NCI-H1105 treated with DMSO at 0.1 percent for 48 hours (cell line): ENCODE results near the gene TTLL6.

ENCODE experiments used
- DNase-seq: peaks from one replicate; lab custom pipeline; 2025; lab: John Stamatoyannopoulos, UW

Gene TTLL6

DNA sequence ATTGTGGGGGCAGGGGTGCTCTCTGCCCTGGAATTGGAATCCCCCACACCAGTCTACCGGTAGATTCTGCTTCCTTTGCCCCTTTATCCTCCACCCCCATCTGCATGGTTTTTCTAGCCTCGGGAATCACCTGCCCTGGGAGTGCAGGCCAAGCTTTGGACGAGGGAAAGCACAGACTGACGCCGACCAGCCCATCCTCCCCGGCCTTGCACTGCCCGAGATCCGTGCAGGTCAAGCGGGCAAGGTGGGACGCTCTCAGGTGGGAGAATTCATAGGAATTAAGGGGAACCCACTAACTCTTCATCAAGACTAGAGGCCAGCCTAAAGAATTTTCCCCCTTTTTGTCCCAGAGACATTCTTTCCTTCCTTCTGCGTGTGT lies 78.6 kb downstream of the TTLL6 start:
- no peak for DNase-seq

DNA sequence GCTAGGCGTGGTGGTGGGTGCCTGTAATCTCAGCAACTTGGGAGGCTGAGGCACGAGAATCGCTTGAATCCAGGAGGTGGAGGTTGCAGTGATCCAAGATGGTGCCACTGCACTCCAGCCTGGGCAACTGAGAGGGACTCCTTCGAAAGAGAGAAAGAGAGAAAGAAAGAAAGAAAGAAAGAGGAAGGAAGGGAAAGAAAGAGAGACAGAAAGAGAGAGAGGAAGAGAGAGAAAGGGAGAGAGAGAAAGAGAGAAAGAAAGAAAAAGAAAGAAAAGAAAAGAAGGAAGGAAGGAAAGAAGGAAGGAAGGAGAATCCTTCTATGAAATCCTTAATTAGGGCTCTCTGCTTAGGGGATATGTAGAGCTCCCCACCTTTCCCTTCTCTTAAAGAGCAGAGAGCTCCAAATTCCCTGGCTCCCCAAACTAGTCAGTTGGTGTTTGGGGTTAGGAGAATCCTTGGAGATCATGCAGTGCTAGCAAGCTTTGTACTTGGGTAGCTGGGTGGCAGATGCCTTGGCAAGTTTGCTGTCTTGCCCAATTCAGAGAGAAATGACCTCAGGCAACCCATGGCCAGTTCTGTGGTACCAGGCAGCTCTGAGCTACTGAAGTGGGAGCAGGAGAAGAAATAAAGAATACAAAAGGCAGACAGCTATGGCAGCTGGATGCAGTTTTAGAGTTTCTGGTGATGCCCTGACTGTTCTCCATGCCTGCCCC lies 79.5 kb downstream of the TTLL6 start:
- DNase-seq: no peak

DNA sequence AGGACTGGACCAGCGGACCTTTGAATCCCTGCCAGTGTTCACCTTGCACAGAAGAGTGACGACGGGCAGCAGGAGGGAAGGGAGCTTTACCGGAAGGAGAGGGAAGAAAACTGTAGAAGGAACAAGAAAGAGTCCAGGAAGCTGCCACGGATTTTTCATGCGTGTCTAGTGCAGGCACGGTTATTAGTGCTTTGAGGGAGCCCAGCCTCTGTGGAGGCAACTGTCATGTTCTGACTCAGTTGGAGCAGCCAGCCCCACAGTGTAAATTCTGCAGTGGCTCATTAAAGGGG lies 82.0 kb downstream of the TTLL6 start:
- DNase-seq: no peak

DNA sequence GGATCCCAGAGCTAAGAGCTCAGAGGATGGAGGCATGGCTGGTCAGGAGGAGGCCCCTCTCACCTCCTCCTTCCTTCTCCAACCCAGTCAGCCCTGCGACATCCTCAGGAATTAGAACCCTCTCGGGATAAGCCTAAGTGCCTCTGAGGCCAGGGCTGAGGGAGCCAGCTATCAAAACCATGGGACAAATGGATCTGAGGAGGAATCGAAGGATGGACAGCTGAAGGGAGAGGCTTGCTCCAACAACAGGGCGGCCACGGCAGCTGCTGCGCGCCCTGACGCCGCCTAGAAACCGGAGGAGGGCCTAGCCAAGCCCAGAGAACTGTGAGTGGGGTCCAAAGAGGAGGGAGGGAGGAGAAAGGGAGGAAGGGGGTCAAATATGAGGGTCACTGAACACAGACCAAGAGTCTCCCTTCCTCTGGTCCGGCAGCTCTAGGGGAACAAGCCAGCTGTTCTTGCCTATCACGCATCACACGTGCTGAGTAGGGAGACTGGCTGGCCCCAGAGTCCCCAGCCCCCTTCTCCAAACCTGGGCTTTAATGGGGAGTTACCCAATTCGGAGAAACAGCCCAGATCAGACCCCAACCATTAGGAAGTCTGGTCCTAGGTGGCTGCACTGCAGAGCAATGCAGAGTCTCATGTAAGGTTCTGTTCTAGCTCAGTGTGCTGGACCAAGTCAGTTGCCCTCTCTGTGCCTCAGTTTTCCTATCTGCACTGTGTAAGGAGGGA lies 82.5 kb downstream of the TTLL6 start:
- no peak for DNase-seq

DNA sequence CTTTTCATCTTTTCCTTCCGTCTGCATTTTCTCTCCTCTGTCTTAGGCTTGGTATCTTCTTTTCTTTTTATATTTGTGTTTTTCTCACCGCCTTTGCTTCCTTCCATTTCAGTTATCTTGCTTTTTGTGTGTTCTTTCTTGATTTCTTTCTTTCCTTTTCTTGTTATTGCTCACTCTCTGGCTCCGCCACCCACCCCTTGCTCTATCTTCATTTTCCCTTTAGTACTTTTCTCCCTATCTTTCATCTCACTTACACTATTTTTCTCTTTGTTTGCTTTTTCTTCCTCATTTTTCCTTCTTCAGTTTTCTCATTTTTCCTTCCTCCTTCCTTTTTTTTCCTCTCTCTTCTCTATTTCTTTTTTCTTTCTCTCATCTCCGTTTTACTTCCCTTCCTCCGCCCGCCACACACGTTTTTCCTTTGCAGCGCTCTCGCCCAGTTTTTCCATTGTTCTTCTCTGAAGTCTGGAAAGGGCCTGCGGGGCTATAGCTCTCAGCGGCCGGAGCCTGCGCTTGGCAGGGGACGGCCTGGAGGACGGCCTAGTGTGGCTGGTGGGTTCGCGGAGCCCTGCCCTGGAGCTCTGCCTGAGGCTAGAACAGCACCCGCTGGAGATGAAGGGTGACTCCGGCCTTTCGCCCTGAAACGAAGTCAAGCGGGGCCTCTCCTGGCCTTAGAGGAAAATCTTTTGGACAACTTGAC lies 83.2 kb downstream of the TTLL6 start:
- DNase-seq: no peak

DNA sequence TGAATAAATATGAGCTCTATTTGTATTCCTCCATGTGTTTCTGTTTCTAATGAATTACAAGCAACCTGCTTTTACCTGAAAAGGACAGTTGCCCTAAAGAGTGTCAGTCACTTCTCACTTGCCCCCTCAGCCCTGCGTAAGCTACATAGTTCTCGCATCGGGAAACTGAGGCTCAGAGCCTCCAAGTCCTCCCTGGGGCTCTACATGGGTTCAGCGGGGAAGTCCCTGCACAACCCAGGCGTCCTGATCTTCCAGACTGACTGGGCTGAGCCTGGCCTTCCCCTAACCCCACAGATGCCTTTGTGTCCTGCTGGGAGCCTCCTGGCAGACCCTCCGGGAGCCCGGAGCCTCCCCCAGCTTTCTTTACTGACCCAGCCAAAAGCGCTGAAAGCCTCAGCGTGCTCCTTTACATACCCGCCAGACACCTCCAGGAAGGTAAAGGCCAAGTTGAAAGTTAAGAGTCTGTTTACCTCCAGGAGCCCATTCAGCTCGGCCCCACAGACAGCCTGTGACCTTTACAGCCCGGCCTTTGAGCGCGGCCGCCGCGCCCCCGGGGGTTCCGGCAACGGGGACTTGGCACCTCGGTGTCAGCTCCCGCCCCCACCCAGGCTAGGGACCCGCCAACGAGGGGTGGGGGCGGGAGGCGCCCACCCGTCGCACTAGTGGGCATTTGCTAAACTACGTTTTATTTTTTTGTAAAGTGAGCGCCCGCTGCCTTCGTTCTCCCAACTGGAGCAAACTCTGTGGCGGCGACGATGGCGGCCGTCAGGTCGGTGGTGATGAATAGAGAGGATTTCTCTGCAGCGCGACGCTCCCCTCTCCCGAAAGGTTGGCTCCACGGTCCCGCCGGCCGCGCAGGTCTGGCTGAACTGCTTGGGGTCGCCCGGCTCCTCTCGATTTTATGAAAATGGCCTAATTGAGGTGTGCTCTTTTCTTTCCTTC lies 84.1 kb downstream of the TTLL6 start:
- no peak for DNase-seq

DNA sequence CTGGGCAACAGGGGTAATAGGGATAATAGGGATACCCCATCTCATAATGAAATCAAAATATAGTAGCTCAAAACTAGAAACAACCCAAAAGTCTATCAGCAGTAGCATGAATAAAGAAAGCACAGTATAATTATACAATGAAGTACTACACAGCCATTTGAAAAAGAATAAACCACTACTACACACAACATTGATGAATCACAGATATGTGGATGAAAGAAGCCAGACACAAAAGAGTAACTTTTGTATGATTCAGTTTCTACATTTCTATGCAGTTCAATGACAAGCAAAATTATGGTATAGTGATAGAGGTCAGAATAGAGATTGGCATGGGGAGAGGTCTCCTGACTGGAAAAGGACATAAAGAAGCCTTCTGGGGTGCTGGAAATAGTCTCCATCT lies 85.7 kb downstream of the TTLL6 start:
- DNase-seq: no peak

DNA sequence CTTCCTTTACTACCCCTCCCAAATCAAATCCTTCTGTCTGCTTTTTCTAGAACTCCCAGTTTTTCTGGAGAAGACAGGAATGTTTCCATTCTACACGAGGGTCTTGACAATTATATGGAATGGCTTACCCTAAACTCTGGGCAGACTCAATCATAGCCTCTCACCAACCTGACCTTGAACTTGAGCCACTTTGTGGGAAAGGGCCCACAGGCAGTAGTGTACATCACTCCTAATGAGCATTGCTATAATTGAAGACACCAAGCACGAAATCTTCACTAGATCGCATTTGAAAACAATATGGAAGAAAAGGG lies 86.8 kb downstream of the TTLL6 start:
- DNase-seq: no peak

DNA sequence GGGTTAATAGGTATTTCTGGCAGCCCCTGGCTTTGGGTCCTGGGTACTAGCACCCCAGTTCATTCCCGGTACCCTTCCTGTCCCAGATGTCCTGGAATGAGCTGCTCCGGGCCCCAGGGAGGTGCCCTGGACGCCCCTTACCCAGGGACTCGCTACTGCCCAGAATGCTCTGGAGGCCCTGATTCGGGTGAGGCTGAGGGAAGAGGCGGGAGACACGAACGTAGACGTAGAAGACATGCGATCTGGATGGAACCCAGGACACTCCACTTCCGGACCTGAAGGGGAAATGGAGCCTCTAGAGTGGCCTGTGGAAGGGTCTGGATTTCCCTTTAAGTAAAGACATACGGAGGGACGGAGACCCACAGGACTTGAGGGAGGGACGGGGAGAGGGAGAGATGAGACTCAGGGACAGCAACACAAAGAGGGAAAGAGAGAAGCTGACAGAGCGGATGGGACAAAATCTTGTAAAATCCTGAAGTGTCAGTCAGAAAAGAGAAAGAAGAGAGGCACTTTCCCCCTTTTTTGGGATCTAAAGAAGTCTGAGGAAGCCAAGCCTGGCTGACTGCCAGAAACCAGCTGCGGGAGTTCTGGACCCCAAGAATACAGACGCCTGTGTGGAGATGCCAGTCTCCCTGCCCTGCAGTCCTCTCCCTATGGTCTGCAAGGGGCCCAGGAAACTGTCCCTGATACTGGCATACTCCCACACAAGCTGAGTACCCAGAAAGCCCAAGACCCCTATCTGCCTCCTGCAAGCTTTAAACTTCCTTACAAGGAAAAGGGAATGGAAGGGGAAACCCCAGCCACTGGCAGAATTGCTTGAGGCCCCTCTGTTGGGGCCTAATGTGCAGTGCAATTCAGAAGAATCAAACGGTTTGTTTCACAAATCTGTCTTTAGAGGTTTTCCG lies 87.4 kb downstream of the TTLL6 start:
- DNase-seq: peak; percentile 16

DNA sequence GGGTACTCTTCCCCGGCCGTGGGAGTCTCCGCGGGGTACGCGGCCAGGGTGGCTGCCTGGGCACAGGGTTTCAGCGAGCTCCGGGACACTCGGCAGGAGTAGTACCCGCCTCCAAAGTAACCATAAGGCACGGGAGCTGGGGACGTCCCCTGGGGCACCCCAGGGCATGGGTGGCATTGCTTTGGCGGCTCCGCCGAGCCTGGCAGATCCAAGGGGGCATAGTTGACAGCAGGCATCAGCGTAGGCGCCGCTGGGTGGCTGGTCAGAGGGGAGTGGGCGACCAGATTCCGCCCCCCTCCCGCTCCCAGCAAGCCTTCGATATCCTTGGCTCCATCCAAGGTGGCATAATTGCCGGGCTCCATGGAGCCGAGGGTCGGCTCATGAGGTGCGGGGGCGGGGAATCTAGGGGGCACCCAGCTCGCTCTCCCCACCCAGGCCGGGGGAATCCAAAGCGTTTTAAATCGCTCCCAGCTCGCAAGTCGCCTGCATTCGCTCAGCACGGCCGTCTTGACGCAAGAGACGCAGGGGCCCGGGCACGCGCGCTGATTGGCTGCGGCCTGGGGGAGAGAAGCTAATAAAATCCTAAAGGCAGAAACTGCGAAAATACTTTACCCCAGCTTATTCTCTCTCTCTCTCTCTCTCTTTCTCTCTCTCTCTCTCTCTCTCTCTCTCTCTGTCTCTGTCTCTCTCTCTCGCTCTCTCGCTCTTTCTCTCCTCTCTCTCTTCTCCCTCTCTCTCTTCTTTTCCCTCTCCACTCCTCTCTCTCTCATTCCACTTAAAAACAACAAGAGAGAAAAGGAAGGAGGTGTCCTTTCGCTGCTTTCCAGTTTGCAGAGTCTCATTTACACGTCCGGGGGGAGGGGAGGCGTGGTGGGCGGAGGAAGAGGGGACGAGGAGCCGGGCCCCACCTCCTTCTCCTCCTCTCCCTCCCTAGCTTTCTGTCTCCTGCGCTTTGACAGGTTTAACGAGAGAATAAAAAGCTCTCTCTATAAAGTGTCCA lies 88.5 kb downstream of the TTLL6 start, which contains the start of gene HOXB13:
HOXB13 (minus strand) TSS at position 519 of the 1,000 bp plus-strand sequence; CDS start at position 362, 157 bp downstream.
- peak; percentile 63 for DNase-seq

DNA sequence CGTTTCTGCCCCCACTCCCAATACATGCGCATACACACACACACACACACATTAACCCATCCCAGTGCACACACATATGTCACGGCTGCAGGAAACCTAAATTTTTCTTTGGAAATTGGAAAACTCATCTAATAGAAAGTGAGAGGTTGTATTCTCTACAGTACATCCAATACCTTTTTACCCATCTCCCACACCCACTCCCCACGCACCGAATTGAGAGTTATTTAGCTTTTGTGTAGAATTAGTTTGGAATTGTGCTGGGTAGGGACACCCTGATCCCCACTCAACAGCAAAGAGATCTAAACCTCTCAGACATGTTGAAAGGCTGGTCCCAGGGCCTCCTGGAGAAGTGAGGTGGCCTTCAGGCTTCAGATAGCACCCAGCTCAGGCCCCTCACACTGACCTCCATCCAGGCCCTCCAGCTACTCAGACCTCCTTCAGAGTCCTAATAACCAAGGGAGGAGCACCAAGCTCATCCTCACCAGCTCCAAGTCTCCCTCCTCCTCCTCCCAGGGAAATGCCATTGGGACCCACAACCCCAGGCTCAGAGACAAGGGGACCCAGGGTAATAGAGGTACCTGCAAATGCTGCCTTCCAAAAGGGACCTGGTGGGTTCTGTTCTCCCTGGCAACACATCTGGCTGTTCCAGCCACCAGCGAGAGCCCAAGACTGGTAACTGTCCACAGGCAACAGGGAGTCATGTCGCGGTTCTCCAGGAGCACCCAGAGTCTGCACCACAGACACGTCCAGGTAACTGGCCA lies 89.4 kb downstream of the TTLL6 start:
- no peak for DNase-seq

DNA sequence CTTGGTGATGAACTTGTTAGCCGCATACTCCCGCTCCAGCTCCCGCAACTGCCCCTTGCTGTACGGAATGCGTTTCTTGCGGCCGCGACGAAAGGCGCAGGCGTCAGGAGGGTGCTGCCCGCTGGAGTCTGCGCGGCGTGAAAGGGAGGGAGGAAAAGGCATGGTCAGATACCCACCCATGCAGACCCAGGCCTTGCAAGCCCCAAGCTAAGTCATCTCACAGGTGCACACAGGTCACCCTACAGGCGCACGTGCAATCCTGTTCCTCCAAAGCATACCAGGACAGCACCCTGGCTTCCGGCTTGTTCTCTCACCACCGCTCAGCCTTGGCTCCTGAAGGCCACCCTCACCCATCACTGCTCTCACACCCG lies 90.1 kb downstream of the TTLL6 start:
- no peak for DNase-seq

DNA sequence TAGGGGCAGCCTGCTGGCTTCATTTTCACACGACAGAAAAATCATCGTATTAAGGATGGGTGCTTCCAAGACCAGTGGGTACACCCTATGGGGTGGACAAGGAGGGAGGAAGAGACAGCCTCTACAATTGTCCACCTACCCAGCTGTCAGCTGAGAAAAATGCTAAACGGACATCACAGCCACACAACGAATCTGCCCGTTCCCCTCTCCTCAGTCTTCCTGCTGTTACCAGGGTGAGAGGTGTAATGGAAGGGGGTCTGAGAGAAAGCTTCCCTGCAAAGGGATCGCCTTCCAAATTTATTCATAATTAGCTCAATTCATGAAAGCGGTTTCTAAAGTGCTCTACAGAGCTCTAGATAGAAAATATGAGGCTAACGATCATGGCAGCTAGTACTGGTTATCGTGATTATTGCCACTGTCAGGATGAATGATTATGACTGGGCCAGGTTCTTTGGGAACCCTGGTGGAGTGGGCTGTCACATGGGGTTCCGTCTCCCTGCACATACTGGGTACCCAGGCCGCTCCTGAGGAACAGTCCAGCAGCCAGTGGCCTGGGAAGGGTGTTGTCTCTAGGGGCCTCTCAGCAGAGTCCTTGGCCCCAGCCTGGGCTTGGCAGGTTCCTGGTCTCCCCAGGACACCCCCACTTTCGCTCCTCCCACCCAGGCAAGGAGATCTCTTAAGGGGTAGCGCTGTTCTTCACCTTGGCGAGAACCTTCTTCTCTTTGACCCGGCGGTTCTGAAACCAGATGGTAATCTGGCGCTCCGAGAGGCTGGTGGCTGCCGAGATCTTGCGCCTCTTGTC lies 90.7 kb downstream of the TTLL6 start:
- DNase-seq: no peak

DNA sequence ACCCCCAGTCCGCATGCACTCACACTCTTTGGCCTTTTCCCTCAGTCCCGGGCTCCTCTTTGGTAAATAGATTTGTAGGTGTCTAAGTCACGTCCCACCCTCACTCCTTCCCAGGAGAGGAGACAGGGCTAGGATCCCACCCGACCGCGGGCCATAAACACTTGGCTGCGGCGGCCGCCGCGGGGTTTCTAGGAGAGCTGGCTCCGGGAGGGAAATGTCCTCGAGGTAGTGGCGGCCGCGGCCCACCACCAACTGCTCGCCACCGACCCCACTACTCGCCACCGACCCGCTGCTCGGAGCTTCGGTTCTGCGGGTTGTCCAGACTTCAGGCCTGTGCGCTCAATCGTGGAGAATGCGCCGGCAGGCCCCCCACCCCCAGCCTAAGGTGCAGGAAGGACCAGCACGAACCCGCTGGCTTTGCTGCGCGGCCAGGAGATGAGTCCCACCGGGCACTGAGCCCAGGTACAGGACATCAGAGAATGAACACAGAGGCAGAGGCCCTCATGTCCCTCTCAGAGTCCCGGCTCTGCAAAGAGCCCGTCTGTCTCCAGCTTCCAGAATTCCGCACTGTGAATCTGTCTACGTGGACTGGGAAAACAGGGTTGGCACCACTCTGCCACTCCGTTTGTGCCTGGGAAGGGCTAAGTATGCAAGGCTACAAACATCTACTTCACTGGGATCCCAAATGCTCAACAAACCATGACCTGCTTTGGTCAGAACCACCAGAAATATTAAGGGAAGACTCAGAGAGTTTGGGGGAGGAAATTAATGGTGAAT lies 91.6 kb downstream of the TTLL6 start:
- no peak for DNase-seq

DNA sequence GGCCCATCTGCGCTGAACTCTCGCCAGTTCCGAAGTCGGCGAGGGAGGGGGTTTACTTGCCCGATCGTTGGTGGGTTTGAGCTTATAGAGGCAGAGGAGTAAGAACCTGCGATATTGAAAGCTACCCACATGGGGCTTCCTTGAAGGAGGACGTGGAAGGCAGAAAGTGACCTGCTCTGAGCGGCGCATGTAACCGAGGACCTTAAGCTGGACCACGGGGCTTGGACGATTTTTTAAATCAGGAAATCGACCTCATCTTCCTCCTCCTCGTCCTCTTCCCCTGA lies 92.1 kb downstream of the TTLL6 start:
- no peak for DNase-seq

DNA sequence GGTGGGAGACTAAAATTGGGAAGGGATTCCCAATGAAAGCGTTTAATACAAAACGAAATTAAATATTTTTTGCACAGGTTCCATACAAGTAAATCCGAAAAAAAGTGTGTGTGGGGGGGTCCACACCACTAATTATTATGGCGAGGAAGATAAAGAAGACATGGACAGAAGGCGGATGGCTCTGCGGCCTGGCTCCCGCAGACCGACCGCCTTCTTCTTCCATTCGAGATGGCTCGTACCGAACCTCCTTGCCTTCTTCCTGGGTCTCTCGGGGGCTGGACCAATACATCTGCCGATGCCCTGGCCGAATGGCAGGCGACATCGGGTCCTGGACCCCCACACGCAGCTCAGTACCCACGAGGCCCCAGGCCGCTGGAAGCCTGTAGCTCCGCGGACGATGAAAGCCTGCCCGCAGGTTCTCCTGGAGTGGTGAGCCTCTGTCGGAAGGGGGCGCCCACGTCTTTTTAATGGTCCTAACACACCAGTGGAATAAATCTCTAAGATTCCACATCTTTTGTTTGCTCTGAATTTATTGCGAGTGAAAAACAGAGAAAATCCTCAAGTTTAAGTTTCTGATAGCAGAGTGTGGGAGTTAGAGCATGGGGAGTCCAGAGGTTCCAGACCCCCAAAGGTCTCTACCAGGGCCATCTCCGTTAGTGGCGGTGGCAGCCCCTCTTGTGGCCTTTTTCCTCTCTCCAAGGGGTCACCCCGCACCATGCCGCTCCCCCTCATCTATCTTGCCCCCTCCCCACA lies 92.6 kb downstream of the TTLL6 start:
- peak; percentile 18 for DNase-seq
